Tibial nerve (tissue), 4 donors: ENCODE data around the gene TNIP1. TPM values are rescaled to one million over a fixed set of nuclear protein-coding genes. Genes with fewer than 3 reads are reported as not detected.

ENCODE experiments used
- DNase-seq, 2 donors: peaks; one replicate each; pipeline ENCODE4 v3.0.0-alpha.2; 2019; ENCODE audit warnings: low spot score in 2 of 2
- H3K27ac ChIP-seq, 4 donors: fragments of 200-600 bp; sonication (generic) in 3 of 4; one replicate each; pipeline ENCODE4 v1.5.1; 2017 to 2019; ENCODE audit warnings: mild to moderate bottlenecking in 1 of 4
- H3K27me3 ChIP-seq, 2 donors: fragments of 200-600 bp; sonication (generic) in 1 of 2; one replicate each; pipeline versions ENCODE4 v1.5.1 to v1.6.0; 2017 to 2019
- H3K36me3 ChIP-seq, 3 donors: fragments of 200-600 bp; sonication (generic); one replicate each; pipeline ENCODE4 v1.5.1; 2018 to 2019
- H3K4me1 ChIP-seq, 4 donors: fragments of 200-600 bp; sonication (generic) in 3 of 4; one replicate each; pipeline ENCODE4 v1.5.1; 2017 to 2019
- H3K4me3 ChIP-seq, 4 donors: fragments of 200-600 bp; sonication (generic) in 3 of 4; one replicate each; pipeline ENCODE4 v1.5.1; 2017 to 2019; ENCODE audit warnings: mild to moderate bottlenecking in 1 of 4, moderate library complexity in 1 of 4
- H3K9me3 ChIP-seq, 4 donors: fragments of 200-600 bp; sonication (generic) in 3 of 4; one replicate each; pipeline ENCODE4 v1.5.1; 2017 to 2019
- EP300 ChIP-seq, 2 donors: sonication (generic); formaldehyde crosslinking; IDR thresholded peaks; one replicate each; pipeline ENCODE4 v1.6.1; 2017; ENCODE audit warnings: antibody characterized with exemption in 2 of 2, mild to moderate bottlenecking in 1 of 2
- POLR2A ChIP-seq, 2 donors: fragments of 450-650 bp; IDR thresholded peaks; one replicate each; pipeline ENCODE4 v1.6.1; 2017; ENCODE audit warnings: antibody characterized with exemption in 2 of 2, mild to moderate bottlenecking in 2 of 2, moderate library complexity in 2 of 2
- WGBS, 2 donors: methylation state at CpG; one replicate each; pipeline ENCODE4 v1.1.5; 2018; 5-methylcytosine and 5-hydroxymethylcytosine counted together
- total RNA-seq, 4 donors: library from RNA; depleted of rRNA; stranded (reverse); fragments of >200 nt; gene quantifications; one replicate each; pipeline ENCODE4 v1.1.0, GENCODE V29; 2016
- TF ChIP-seq, protein P1 (sequence below), 5 experiments: fragments of 200-600 bp in 3 of 5; fragments of 450-650 bp in 2 of 5; sonication (generic) in 3 of 5; IDR thresholded peaks; one replicate each; pipeline ENCODE4 v1.5.1; 2016 to 2019; ENCODE audit warnings: antibody characterized with exemption in 5 of 5, mild to moderate bottlenecking in 3 of 5, moderate library complexity in 2 of 5

TNIP1 gene
- total RNA-seq, 4 donors from 2014 or later, result 91.2 to 108 (median 94.3) TPM

DNA sequence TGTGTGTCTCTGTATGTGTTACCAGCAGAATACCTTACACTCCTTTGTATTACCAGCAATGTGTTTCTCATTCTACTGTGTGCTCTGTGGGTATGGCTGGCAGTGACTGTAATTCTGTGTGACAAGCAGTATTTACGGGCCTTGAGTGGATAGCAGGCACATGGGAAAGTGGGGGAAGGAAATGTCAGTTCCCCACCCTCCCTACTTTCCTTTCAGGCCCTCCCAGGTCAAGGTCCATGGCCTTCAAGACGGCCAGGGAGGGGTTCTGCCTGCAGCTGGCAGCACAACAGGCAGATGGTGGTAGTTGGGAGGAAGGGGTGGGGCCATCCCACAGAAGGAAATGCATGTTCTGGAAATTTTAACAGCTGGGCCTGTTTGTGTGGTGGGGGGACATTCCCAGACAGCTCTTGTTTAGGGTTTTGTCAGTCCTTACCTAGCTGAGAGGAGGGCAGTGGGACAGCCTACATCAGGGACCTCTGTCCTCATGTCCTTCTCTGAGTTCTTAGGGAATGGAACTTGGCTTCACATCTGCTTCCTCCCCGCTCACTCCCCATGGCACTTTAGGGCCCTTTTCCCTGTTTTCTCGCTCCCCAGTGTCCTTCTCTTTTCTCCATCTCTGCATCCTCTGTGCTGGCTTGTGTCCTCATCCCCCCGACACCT is 14.6 kb upstream of the TNIP1 start:
- H3K27ac ChIP-seq, result peak overlapping the region in 3 of 4 donors; percentile 73 to 84 (median 83)
- no peak overlapping the region for H3K4me3 ChIP-seq
- H3K27me3 ChIP-seq, result no peaks in the 10 kb centered on the region
- H3K4me1 ChIP-seq, result peaks cover 0 to 49% (median 45%) of the 10 kb centered on the region in 4 donors
- peaks cover 0 to 4% (median 0%) of the 10 kb centered on the region in 3 donors for H3K36me3 ChIP-seq
- 38 to 42% methylated on average over 5 of the region's 5 CpGs for WGBS, 2 donors
- no peaks in the 10 kb centered on the region for H3K9me3 ChIP-seq
- DNase-seq, result no peak
- peak in 1 of 2 donors; percentile 50 for TF ChIP-seq EP300 (IDR thresholded peaks at IDR 0.05)
- no peak for TF ChIP-seq POLR2A (IDR thresholded peaks at IDR 0.05)
- TF ChIP-seq, protein P1, sequence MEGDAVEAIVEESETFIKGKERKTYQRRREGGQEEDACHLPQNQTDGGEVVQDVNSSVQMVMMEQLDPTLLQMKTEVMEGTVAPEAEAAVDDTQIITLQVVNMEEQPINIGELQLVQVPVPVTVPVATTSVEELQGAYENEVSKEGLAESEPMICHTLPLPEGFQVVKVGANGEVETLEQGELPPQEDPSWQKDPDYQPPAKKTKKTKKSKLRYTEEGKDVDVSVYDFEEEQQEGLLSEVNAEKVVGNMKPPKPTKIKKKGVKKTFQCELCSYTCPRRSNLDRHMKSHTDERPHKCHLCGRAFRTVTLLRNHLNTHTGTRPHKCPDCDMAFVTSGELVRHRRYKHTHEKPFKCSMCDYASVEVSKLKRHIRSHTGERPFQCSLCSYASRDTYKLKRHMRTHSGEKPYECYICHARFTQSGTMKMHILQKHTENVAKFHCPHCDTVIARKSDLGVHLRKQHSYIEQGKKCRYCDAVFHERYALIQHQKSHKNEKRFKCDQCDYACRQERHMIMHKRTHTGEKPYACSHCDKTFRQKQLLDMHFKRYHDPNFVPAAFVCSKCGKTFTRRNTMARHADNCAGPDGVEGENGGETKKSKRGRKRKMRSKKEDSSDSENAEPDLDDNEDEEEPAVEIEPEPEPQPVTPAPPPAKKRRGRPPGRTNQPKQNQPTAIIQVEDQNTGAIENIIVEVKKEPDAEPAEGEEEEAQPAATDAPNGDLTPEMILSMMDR (IDR thresholded peaks at IDR 0.05), result no peak

DNA sequence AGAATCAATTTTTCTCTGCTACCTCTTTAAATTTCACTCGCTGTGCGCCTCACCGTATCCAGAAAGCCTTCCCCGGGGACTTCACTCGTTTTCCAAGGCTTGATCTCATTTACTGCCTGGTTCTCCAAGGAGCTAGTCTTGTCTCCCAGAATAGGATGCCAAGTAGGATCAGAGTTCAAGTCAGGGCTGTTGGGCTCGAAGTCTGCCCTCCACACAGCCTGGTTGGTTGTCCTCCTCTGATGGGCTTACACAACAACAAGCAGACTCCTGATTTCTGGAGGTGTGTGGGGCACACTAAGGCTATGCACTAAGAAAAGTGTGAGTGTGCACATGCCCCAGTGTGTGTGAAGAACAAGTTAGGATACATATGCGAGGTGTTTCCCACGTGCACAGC is 14.0 kb upstream of the TNIP1 start:
- Histone ChIP-seq H3K27ac (peak overlapping the region in 3 of 4 donors; percentile 73 to 84 (median 83)), H3K4me1 (peaks cover 0 to 49% (median 43%) of the 10 kb centered on the region in 4 donors), H3K9me3 (no peaks in the 10 kb centered on the region), H3K27me3 (no peaks in the 10 kb centered on the region), H3K36me3 (no peaks in the 10 kb centered on the region), H3K4me3 (no peak overlapping the region)
- no peak for TF ChIP-seq EP300 (IDR thresholded peaks at IDR 0.05)
- TF ChIP-seq, protein P1 (IDR thresholded peaks at IDR 0.05), result no peak
- no peak for DNase-seq
- 28 to 44% methylated on average over 8 of the region's 8 CpGs for WGBS, 2 donors

DNA sequence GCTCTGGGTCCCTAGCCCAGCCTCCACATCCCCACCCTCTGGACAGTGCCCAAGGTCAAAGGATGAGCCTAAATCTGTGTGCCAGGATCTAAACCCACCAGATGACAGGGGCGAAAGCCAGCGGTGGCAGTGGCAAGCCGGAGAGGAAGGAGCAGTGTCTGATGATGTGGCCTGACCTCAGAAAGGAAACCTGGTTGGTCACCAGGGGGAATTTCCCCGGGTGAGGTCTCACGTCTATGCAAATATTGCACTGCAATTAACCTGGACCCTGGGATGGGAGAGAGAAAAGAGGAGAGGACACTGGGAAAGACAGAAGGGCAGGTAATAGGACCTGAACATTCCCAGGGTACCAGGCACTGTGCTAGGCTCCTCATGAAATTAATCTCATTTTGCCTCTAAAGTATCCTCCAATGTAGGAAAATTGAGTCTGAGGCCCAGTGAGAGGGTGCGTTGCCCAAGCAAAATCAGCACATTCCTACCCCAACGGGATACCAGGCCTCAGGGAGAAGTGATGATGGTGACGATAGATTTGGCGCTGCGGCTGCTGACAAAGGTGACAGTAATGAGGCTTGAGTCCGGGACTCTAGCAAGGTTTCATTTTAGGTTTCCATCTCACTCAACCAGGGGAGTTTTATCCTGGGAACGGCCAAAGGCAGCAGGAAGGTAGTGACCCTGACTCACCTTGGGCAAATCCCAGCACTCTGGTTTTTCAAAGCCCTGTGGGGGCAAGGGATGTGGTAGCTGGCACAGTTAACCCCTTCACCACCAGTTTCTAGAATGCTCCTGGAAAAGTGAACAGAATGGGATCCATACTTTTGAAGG is 13.4 kb upstream of the TNIP1 start:
- Histone ChIP-seq H3K36me3 (no peaks in the 10 kb centered on the region), H3K9me3 (no peaks in the 10 kb centered on the region), H3K27me3 (no peaks in the 10 kb centered on the region), H3K27ac (peak overlapping the region; percentile 19 to 84 (median 78)), H3K4me3 (no peak overlapping the region), H3K4me1 (peaks cover 0 to 49% (median 43%) of the 10 kb centered on the region in 4 donors)
- TF ChIP-seq POLR2A (IDR thresholded peaks at IDR 0.05) (no peak), EP300 (IDR thresholded peaks at IDR 0.05) (no peak)
- TF ChIP-seq, protein P1 (IDR thresholded peaks at IDR 0.05), result no peak
- WGBS, 2 donors, result 54 to 57% methylated on average over 12 of the region's 12 CpGs
- DNase-seq, result no peak

DNA sequence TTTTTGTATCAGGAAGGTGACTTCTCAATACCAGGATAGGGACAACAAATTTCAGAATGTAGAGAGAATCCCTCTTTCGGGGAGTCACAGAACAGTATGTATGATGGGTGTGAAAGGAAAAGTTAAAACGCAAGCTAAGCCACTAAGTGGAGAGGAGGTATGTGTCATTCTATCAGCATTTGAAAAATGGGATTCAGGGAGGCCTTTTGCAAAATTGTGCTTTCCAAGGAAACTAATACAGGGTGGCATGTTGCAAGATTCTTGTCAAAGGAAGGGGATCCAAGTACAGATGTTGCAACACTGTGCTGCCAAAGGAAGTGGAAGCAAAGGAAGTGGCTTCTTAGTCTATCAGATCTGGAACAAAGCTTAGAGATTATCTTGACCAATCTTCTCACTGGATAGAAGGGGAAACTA is 12.6 kb upstream of the TNIP1 start:
- Histone ChIP-seq H3K4me1 (peaks cover 0 to 49% (median 43%) of the 10 kb centered on the region in 4 donors), H3K27me3 (no peaks in the 10 kb centered on the region), H3K27ac (peak overlapping the region; percentile 19 to 84 (median 78)), H3K4me3 (no peak overlapping the region), H3K36me3 (no peaks in the 10 kb centered on the region), H3K9me3 (no peaks in the 10 kb centered on the region)
- DNase-seq, result peak in 1 of 2 donors; percentile 78
- no peak for TF ChIP-seq POLR2A (IDR thresholded peaks at IDR 0.05)
- peak; percentile 23 to 97 for TF ChIP-seq EP300 (IDR thresholded peaks at IDR 0.05)
- TF ChIP-seq, protein P1 (IDR thresholded peaks at IDR 0.05), result no peak
- WGBS, 2 donors, result 55 to 60% methylated on average over 2 of the region's 2 CpGs

DNA sequence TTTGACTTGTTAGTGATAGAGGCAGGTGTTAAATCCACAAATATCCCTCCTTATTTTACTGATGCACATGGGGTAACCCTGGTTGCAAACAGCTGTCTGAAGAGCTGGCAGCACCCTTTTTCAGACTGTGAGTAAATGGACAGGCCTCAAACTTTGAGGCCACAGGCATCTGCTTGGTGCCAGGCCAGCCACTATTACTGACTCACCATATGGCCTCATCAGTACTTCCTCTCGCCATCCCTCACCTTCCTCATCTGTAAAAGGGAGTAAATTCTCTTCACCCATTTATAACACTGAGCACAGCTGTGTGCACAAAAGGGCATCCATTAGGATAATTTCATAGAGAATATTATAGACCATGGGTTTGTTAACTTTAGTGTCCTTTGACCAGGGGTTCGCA is 11.9 kb upstream of the TNIP1 start:
- WGBS, 2 donors, result 79 to 90% methylated on average over 2 of the region's 2 CpGs
- Histone ChIP-seq H3K27me3 (no peaks in the 10 kb centered on the region), H3K36me3 (no peaks in the 10 kb centered on the region), H3K9me3 (no peaks in the 10 kb centered on the region), H3K4me3 (no peak overlapping the region), H3K27ac (peak overlapping the region in 3 of 4 donors; percentile 73 to 84 (median 75)), H3K4me1 (peaks cover 0 to 44% (median 42%) of the 10 kb centered on the region in 4 donors)
- TF ChIP-seq POLR2A (IDR thresholded peaks at IDR 0.05) (no peak), EP300 (IDR thresholded peaks at IDR 0.05) (peak in 1 of 2 donors; percentile 17)
- TF ChIP-seq, protein P1 (IDR thresholded peaks at IDR 0.05), result no peak
- DNase-seq, result no peak
